Measurements from ENCODE around the gene KSR1.

Gene KSR1

GRCh38 chr17:27612160-27612770, 156.0 kb downstream of the KSR1 start:
- H3K4me1 ChIP-seq (ENCODE audit: insufficient read depth, low read length) = peaks cover 9% of the 10 kb centered on the region
- H3K36me3 ChIP-seq (ENCODE audit: insufficient read depth, low read length) = peaks cover 19% of the 10 kb centered on the region
- no peak overlapping the region for H2AFZ ChIP-seq (ENCODE audit: low read depth, low read length)
- no peaks in the 10 kb centered on the region for H3K27me3 ChIP-seq (ENCODE audit: insufficient read depth, low read length)
- no peak overlapping the region for H3K4me3 ChIP-seq (ENCODE audit: low read length)
- H3K9me3 ChIP-seq (ENCODE audit: low read length) = peaks cover 10% of the 10 kb centered on the region

GRCh38 chr17:27613433-27613832, 157.2 kb downstream of the KSR1 start:
- H3K9me3 ChIP-seq (ENCODE audit: low read length) = peaks cover 10% of the 10 kb centered on the region
- H3K27me3 ChIP-seq (ENCODE audit: insufficient read depth, low read length) = no peaks in the 10 kb centered on the region
- no peak overlapping the region for H2AFZ ChIP-seq (ENCODE audit: low read depth, low read length)
- H3K4me1 ChIP-seq (ENCODE audit: insufficient read depth, low read length) = peaks cover 9% of the 10 kb centered on the region
- H3K36me3 ChIP-seq (ENCODE audit: insufficient read depth, low read length) = peaks cover 24% of the 10 kb centered on the region
- H3K4me3 ChIP-seq (ENCODE audit: low read length) = no peak overlapping the region

- H3K9me3 ChIP-seq (ENCODE audit: low read length) = peaks cover 10% of the 10 kb centered on the region
- H3K4me1 ChIP-seq (ENCODE audit: insufficient read depth, low read length) = peaks cover 9% of the 10 kb centered on the region
- H3K27me3 ChIP-seq (ENCODE audit: insufficient read depth, low read length) = no peaks in the 10 kb centered on the region
- peaks cover 21% of the 10 kb centered on the region for H3K36me3 ChIP-seq (ENCODE audit: insufficient read depth, low read length)
- no peak overlapping the region for H2AFZ ChIP-seq (ENCODE audit: low read depth, low read length)
- H3K4me3 ChIP-seq (ENCODE audit: low read length) = no peak overlapping the region
These were observed 158.9 kb downstream of the KSR1 start for GRCh38 chr17:27615121-27615520.

- Histone ChIP-seq H2AFZ (ENCODE audit: low read depth, low read length) (no peak overlapping the region), H3K9me3 (ENCODE audit: low read length) (peaks cover 10% of the 10 kb centered on the region), H3K36me3 (ENCODE audit: insufficient read depth, low read length) (peaks cover 22% of the 10 kb centered on the region), H3K4me3 (ENCODE audit: low read length) (no peak overlapping the region), H3K27me3 (ENCODE audit: insufficient read depth, low read length) (no peaks in the 10 kb centered on the region), H3K4me1 (ENCODE audit: insufficient read depth, low read length) (peaks cover 9% of the 10 kb centered on the region)
These were observed 160.2 kb downstream of the KSR1 start for GRCh38 chr17:27616414-27616813.

GRCh38 chr17:27618417-27618816, 162.2 kb downstream of the KSR1 start:
- Histone ChIP-seq H3K4me1 (ENCODE audit: insufficient read depth, low read length) (peaks cover 9% of the 10 kb centered on the region), H3K4me3 (ENCODE audit: low read length) (no peak overlapping the region), H3K36me3 (ENCODE audit: insufficient read depth, low read length) (peaks cover 22% of the 10 kb centered on the region), H3K9me3 (ENCODE audit: low read length) (peaks cover 6% of the 10 kb centered on the region), H2AFZ (ENCODE audit: low read depth, low read length) (no peak overlapping the region), H3K27me3 (ENCODE audit: insufficient read depth, low read length) (no peaks in the 10 kb centered on the region)

- Histone ChIP-seq H3K9me3 (ENCODE audit: low read length) (no peaks in the 10 kb centered on the region), H2AFZ (ENCODE audit: low read depth, low read length) (no peak overlapping the region), H3K4me3 (ENCODE audit: low read length) (no peak overlapping the region), H3K27me3 (ENCODE audit: insufficient read depth, low read length) (no peaks in the 10 kb centered on the region), H3K36me3 (ENCODE audit: insufficient read depth, low read length) (peaks cover 23% of the 10 kb centered on the region), H3K4me1 (ENCODE audit: insufficient read depth, low read length) (peaks cover 1% of the 10 kb centered on the region)
These were observed 164.5 kb downstream of the KSR1 start for GRCh38 chr17:27620721-27621120.

GRCh38 chr17:27621536-27621935, 165.3 kb downstream of the KSR1 start:
- Histone ChIP-seq H3K4me1 (ENCODE audit: insufficient read depth, low read length) (no peaks in the 10 kb centered on the region), H3K9me3 (ENCODE audit: low read length) (peaks cover 2% of the 10 kb centered on the region), H3K4me3 (ENCODE audit: low read length) (no peak overlapping the region), H2AFZ (ENCODE audit: low read depth, low read length) (no peak overlapping the region), H3K27me3 (ENCODE audit: insufficient read depth, low read length) (no peaks in the 10 kb centered on the region), H3K36me3 (ENCODE audit: insufficient read depth, low read length) (peaks cover 23% of the 10 kb centered on the region)

GRCh38 chr17:27621942-27622559, 165.8 kb downstream of the KSR1 start:
- Histone ChIP-seq H3K27me3 (ENCODE audit: insufficient read depth, low read length) (no peaks in the 10 kb centered on the region), H3K4me1 (ENCODE audit: insufficient read depth, low read length) (no peaks in the 10 kb centered on the region), H3K36me3 (ENCODE audit: insufficient read depth, low read length) (peaks cover 18% of the 10 kb centered on the region), H3K4me3 (ENCODE audit: low read length) (no peak overlapping the region), H2AFZ (ENCODE audit: low read depth, low read length) (no peak overlapping the region), H3K9me3 (ENCODE audit: low read length) (peaks cover 2% of the 10 kb centered on the region)

GRCh38 chr17:27622986-27623385, 166.7 kb downstream of the KSR1 start:
- Histone ChIP-seq H3K4me1 (ENCODE audit: insufficient read depth, low read length) (no peaks in the 10 kb centered on the region), H3K4me3 (ENCODE audit: low read length) (no peak overlapping the region), H3K36me3 (ENCODE audit: insufficient read depth, low read length) (peaks cover 13% of the 10 kb centered on the region), H3K27me3 (ENCODE audit: insufficient read depth, low read length) (no peaks in the 10 kb centered on the region), H3K9me3 (ENCODE audit: low read length) (peaks cover 2% of the 10 kb centered on the region), H2AFZ (ENCODE audit: low read depth, low read length) (no peak overlapping the region)

- Histone ChIP-seq H2AFZ (ENCODE audit: low read depth, low read length) (no peak overlapping the region), H3K4me1 (ENCODE audit: insufficient read depth, low read length) (no peaks in the 10 kb centered on the region), H3K4me3 (ENCODE audit: low read length) (no peak overlapping the region), H3K36me3 (ENCODE audit: insufficient read depth, low read length) (peaks cover 7% of the 10 kb centered on the region), H3K9me3 (ENCODE audit: low read length) (peaks cover 2% of the 10 kb centered on the region), H3K27me3 (ENCODE audit: insufficient read depth, low read length) (no peaks in the 10 kb centered on the region)
These were observed 167.4 kb downstream of the KSR1 start for GRCh38 chr17:27623614-27624013.

- peaks cover 7% of the 10 kb centered on the region for H3K36me3 ChIP-seq (ENCODE audit: insufficient read depth, low read length)
- peaks cover 2% of the 10 kb centered on the region for H3K9me3 ChIP-seq (ENCODE audit: low read length)
- no peak overlapping the region for H3K4me3 ChIP-seq (ENCODE audit: low read length)
- no peaks in the 10 kb centered on the region for H3K4me1 ChIP-seq (ENCODE audit: insufficient read depth, low read length)
- no peaks in the 10 kb centered on the region for H3K27me3 ChIP-seq (ENCODE audit: insufficient read depth, low read length)
- no peak overlapping the region for H2AFZ ChIP-seq (ENCODE audit: low read depth, low read length)
These were observed 168.3 kb downstream of the KSR1 start for GRCh38 chr17:27624539-27624938.

- Histone ChIP-seq H3K27me3 (ENCODE audit: insufficient read depth, low read length) (no peaks in the 10 kb centered on the region), H3K9me3 (ENCODE audit: low read length) (peaks cover 2% of the 10 kb centered on the region), H3K4me1 (ENCODE audit: insufficient read depth, low read length) (no peaks in the 10 kb centered on the region), H2AFZ (ENCODE audit: low read depth, low read length) (no peak overlapping the region), H3K36me3 (ENCODE audit: insufficient read depth, low read length) (peaks cover 7% of the 10 kb centered on the region), H3K4me3 (ENCODE audit: low read length) (no peak overlapping the region)
These were observed 169.6 kb downstream of the KSR1 start for GRCh38 chr17:27625856-27626255.

- Histone ChIP-seq H3K4me3 (ENCODE audit: low read length) (no peak overlapping the region), H3K36me3 (ENCODE audit: insufficient read depth, low read length) (peaks cover 3% of the 10 kb centered on the region), H3K9me3 (ENCODE audit: low read length) (peaks cover 2% of the 10 kb centered on the region), H2AFZ (ENCODE audit: low read depth, low read length) (no peak overlapping the region), H3K4me1 (ENCODE audit: insufficient read depth, low read length) (no peaks in the 10 kb centered on the region), H3K27me3 (ENCODE audit: insufficient read depth, low read length) (no peaks in the 10 kb centered on the region)
These were observed 171.3 kb downstream of the KSR1 start for GRCh38 chr17:27627514-27627913.

- H3K4me1 ChIP-seq (ENCODE audit: insufficient read depth, low read length) = no peaks in the 10 kb centered on the region
- H3K36me3 ChIP-seq (ENCODE audit: insufficient read depth, low read length) = peaks cover 3% of the 10 kb centered on the region
- H3K9me3 ChIP-seq (ENCODE audit: low read length) = peaks cover 2% of the 10 kb centered on the region
- no peak overlapping the region for H3K4me3 ChIP-seq (ENCODE audit: low read length)
- no peak overlapping the region for H2AFZ ChIP-seq (ENCODE audit: low read depth, low read length)
- no peaks in the 10 kb centered on the region for H3K27me3 ChIP-seq (ENCODE audit: insufficient read depth, low read length)
These were observed 172.1 kb downstream of the KSR1 start for GRCh38 chr17:27628376-27628775.

Data from neuron (in vitro differentiated cells).